ENCODE results near the gene SPATA6L.

DNA sequence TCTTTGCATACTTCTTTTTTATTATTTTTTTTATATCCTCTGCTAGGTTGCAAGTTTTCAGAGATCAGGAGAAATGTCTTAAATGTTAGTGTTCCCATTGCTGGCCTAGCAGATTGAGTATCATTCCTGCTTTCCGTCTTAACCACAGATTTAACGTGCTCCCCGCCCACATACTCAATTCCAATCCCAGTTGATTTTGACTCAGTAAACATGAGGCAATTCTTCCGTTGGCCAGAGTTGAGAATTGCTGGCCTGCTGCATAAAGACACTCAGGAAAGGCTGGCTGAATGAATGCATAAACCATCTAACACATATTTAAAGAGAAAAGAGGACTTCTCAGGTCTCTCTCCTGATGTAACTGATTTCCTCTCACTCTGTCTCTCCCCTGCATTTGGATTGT lies 51.0 kb downstream of the SPATA6L start:
- TF ChIP-seq POLR2AphosphoS5 (IDR thresholded peaks at IDR 0.05; ENCODE audit: low read depth), result no peak
- TF ChIP-seq REST (IDR thresholded peaks at IDR 0.05; ENCODE audit: unreplicated experiment), result no peak
- no peak for TF ChIP-seq CTCF (conservative IDR thresholded peaks at IDR 0.05; ENCODE audit: low read depth in 2 of 2)
- TF ChIP-seq EZH2phosphoT487 (IDR thresholded peaks at IDR 0.05; ENCODE audit: unreplicated experiment), result no peak
- no peak for TF ChIP-seq EZH2 (IDR thresholded peaks at IDR 0.05; ENCODE audit: low read depth, unreplicated experiment)
- no peak for TF ChIP-seq ZNF114 (CRISPR knock-in tag; IDR thresholded peaks at IDR 0.05)
- TF ChIP-seq CREB1 (CRISPR knock-in tag; IDR thresholded peaks at IDR 0.05; ENCODE audit: low read depth), result no peak
